GM19468 (cell line): ENCODE measurements around the gene IRF8.

Experiments used
- ATAC-seq: cut with Tn5 transposase; IDR thresholded peaks from one replicate; pipeline ENCODE4 v1.9.1; 2021; ENCODE audit warnings: mild to moderate bottlenecking, moderate library complexity, moderate number of reproducible peaks; ENCODE audit not compliant: unreplicated experiment; ENCODE audit errors: extremely low read depth

The IRF8 gene

GRCh38 chr16:85911251-85911930 is 12.4 kb downstream of the IRF8 start:
- no peak for ATAC-seq

DNA sequence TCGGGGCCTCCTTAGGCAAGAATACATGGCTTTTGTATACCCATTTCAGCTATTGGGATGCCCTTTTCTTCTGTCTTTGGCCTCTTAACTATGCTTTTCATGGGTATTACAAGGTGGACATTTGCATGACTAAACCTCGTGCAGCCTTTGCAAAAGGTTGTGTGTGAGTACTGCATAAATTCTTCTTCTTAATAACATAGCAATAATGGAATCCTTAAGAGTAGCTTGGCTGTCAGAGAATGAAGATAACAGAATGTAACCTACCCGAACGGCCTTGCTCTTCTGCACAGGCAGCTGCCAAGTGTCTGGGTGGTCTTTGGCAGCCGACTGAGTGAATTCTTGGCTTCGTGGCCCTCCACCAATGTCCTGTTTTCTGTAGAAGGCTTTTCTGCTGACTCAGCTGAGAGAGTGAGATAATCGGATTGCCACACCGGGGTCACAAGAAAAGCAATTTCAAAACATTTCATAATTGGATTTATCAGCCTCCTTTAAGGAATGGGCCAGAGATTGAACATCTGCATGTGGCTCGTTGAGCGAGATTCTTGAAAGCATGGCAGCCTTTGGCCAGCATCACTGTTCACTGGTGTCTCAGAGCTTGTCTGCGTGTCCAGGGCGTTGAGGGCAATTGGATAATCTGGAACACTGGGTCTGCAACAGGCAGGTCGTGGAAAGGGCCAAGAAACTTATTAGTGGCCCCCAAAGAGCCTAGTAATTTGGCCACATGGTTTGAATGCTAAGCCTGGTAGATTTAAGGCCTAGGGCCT is 13.4 kb downstream of the IRF8 start:
- ATAC-seq, result no peak

DNA sequence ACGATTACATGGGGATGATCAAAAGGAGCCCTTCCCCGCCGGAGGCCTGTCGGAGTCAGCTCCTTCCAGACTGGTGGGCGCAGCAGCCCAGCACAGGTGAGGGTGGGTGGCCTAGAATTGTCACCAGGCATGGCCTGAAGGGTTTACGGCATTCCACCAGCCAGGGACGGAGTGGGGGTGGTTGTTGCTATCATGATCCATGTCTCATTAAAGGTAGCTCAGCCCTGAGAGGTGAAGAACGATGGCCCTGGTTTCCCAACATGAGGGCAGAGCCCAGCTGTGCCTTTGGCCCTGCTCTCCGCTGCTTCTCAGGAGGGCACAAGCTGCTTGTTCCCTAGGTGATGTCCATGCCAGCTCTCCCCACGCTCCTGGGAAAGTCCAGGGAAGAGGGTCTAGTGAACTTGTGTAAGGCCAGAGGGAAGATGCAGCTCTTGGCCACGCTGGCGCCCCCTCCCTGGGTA is 14.2 kb downstream of the IRF8 start:
- no peak for ATAC-seq

- ATAC-seq, result no peak
These were observed 14.9 kb downstream of the IRF8 start for GRCh38 chr16:85913688-85914422.

DNA sequence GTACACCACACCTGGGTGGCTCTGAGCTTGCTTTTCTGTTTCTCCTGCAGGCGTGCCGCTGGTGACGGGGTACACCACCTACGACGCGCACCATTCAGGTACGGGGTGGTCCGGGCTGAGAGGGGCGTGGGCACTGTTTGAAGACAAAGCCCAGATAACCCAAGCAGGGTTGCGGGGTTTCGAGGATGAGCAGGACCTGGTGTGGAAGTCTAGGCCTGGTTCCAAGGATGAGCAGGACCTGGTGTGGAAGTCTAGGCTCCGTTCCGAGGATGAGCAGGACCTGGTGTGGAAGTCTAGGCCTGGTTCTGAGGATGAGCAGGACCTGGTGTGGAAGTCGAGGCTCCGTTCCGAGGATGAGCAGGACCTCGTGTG is 15.4 kb downstream of the IRF8 start:
- ATAC-seq, result no peak

- no peak for ATAC-seq
These were observed 16.3 kb downstream of the IRF8 start for GRCh38 chr16:85915125-85915845.

GRCh38 chr16:85916141-85916890 is 17.4 kb downstream of the IRF8 start:
- ATAC-seq, result no peak

- no peak for ATAC-seq
These were observed 18.1 kb downstream of the IRF8 start for GRCh38 chr16:85917012-85917411.

GRCh38 chr16:85917959-85918358 is 19.0 kb downstream of the IRF8 start:
- ATAC-seq, result no peak

- ATAC-seq, result no peak
These were observed 19.5 kb downstream of the IRF8 start for GRCh38 chr16:85918436-85918835.

DNA sequence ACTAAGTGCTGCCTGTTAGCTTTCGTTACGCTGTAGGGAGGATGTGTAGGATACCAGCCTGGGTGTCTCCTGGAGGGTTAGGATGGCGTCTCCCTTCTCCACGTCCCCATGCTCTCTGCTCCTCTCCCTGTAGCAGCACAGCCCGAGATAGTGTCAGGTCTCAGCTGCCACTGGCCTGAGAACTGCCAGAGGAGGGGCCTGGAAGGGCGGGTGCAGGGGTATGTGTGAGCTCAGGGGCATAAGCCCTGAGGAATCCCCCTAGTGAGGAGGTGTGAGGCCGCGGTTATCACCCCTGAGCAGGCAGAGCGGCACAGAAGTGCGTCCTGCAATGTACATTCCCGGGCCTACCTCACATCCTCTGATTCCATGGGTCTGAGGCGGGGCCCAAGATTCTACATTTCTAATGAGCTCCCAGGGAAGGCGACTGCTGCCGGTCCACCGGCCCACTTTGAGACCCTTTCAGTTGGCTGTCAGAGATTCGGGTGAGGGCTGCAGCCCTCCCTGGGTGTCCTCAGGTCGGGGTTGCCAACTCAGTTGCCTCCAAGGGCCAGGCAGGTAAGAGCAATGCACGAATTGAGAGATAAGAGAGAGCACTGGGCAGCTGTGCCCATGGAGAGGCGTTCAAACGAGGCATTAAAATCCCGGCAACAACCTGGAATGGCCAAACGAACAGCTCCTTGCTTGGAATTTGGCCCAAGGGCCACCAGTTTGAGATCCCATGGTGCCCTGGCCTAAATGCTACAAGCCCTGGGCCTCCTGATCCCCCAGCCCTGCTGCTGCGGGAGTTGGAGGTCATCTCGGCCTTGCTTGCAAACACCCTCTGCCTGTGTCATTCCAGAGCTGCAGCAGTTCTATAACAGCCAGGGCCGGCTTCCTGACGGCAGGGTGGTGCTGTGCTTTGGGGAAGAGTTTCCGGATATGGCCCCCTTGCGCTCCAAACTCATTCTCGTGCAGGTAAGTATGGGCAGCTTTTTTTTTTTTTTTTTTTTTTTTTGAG is 20.6 kb downstream of the IRF8 start:
- no peak for ATAC-seq

DNA sequence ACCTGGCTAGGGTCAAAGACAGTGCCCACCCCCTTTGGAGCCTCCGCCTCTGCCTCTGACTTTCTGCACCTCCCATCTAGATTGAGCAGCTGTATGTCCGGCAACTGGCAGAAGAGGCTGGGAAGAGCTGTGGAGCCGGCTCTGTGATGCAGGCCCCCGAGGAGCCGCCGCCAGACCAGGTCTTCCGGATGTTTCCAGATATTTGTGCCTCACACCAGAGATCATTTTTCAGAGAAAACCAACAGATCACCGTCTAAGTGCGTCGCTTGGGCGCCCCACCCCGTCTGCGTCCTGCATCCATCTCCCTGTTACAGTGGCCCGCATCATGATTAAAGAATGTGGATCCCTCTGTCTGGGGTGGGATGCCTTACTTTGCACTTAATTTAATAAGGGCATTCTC is 22.1 kb downstream of the IRF8 start:
- no peak for ATAC-seq

DNA sequence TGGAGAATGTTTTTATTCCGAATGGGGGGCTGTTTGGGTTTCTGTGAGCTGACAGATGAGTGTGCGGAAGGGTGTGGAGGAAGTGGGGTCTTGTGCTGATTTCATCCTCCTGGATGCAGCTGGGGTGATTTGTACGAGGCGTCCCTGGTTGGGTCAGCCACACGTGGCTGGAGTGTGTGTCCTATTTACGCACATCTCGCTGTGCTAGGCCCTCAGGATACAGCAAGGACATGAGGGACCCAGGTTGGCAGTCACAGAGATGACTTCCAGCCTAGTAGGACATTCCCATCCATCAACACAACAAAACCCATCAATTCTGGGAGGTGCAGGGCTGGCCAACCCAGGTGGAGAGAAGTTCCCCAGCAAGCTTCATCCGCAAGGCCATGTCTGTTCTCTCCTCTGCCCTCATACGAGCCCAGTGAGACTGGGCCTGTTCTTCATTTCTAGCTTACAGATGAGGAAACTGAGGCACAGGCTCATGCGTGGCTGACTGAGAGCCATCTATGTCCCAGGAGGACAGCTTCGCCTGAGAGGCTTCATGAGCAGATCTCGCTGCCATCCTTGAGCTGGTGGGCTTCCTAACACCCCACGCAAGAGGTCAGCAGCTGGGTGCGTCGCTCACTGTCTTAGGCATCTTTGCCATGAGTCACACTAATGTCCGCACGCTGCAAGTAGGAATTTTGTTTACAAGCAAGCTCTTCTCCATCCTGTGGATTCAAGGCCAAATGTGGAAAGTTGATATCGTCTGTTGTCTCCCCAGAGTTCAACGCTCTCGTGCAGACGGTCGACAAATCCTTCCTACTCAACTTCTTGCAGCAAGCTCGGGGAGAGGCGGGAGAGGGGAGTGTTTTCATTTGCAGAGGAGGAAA is 24.4 kb downstream of the IRF8 start:
- ATAC-seq, result no peak

DNA sequence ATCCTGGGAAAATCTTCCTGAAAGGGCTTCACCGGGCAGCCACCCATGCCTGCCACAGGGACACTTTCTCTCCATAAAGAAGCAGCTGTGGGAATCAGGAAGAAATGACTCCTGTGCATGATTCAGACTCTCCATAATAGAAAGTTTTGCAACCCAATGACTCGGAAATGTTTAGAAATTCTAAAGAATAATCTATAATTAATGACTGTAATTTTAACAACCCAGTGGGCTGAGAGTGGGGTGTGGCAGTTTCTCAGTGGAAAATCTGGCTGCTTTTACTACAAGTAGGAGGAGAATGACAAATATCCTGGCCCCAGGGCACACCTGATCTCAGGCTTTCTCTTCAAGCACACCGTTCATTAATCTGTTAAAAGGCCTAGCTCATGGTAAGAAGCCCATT is 25.7 kb downstream of the IRF8 start:
- no peak for ATAC-seq

- ATAC-seq, result no peak
These were observed 27.4 kb downstream of the IRF8 start for GRCh38 chr16:85926370-85926769.

DNA sequence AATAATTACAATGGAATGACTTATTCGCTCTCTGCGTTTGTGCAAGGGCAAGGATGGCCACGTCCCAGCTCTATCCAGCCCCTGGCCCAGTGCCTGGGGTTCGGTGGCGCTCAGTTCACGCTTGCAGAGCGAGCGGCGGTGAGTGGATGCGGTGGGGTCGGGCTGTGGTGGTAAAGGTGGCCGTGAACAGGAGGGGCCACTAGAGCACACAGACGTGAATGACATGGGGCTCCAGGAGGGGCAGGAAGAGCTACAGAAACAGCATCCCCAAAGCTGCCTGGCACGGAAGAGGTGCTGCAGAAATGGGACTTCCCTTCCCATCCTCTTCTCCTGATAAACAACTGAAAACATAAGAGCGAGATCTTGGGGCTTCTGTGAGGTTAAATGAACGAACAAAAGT is 28.4 kb downstream of the IRF8 start:
- ATAC-seq, result no peak

GRCh38 chr16:85927959-85928358 is 29.0 kb downstream of the IRF8 start:
- ATAC-seq, result no peak

DNA sequence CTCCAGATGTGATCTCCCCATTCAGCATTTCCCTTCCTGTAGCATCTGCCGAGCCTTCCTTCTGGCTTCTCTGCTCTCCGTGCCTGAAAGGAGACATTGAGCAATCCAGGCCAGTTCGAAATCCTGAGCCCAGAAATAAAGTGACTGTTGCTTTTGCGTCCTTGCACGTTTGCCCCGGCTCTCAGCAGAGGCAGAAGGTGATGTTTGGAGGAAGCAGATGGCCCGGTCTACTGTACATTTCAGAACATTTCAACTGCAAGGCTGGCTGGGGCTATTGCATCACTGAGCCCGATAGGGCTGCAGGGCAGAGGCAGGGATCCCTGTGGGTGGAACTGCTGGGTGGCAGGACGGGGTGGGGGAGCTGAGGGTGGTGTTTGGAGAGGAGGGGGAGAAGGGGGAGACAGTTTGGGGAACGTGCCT is 29.4 kb downstream of the IRF8 start:
- no peak for ATAC-seq
